PC-3 (cell line): ENCODE measurements around the gene SP9. TPM values are rescaled to one million over a fixed set of nuclear protein-coding genes. Genes with fewer than 3 reads are reported as not detected.

Source experiments
- ATAC-seq: fragments of 200-7000 bp; cut with Tn5 transposase; 2 replicates; pipeline ENCODE4 v1.9.1; 2020; ENCODE audit warnings: mild to moderate bottlenecking, moderate library complexity
- BruUV-seq: library from RNA; stranded (reverse); fragments of 400-500 nt; replicated peaks from 2 replicates; lab custom pipeline; 2021; lab: Mats Ljungman, UMichigan
- CTCF ChIA-PET: fragments of 300-600 bp; sonication (Branson Sonifier 250); formaldehyde crosslinking; loops from one replicate; lab custom pipeline; 2022; ENCODE audit warnings: antibody characterized with exemption; lab: Charles Lee
- POLR2A ChIA-PET: fragments of 300-600 bp; sonication (Branson Sonifier 250); formaldehyde crosslinking; loops from one replicate; lab custom pipeline; 2022; ENCODE audit warnings: antibody characterized with exemption; ENCODE audit not compliant: unreplicated experiment; lab: Charles Lee
- DNase-seq: peaks from one replicate; pipeline ENCODE4 v3.0.0-alpha.2; 2015
- H2AFZ ChIP-seq: fragments of 300-600 bp; sonication (generic); 2 replicates; pipeline ENCODE4 v1.6.0; 2016; ENCODE audit warnings: antibody characterized with exemption, low read length
- H3F3A ChIP-seq: fragments of 300-600 bp; sonication (generic); one replicate; pipeline ENCODE4 v1.6.0; 2017; ENCODE audit warnings: antibody characterized with exemption, low read length, control low read depth, mild to moderate bottlenecking; ENCODE audit not compliant: unreplicated experiment
- H3K27ac ChIP-seq: fragments of 300-600 bp; sonication (generic); 2 replicates; pipeline ENCODE4 v1.5.1; 2016; ENCODE audit warnings: mild to moderate bottlenecking, low read length
- H3K27me3 ChIP-seq: fragments of 300-600 bp; sonication (generic); 2 replicates; pipeline ENCODE4 v1.6.1; 2016; ENCODE audit warnings: low read length, mixed read lengths
- H3K36me3 ChIP-seq: fragments of 300-600 bp; sonication (generic); 2 replicates; pipeline ENCODE4 v1.6.1; 2016; ENCODE audit warnings: low read depth, mixed run types, low read length, mixed read lengths
- H3K4me1 ChIP-seq: fragments of 300-600 bp; sonication (generic); 2 replicates; pipeline ENCODE4 v1.5.1; 2016; ENCODE audit warnings: low read length; ENCODE audit not compliant: insufficient read depth
- H3K4me2 ChIP-seq: fragments of 300-600 bp; sonication (generic); 2 replicates; pipeline ENCODE4 v1.6.0; 2016; ENCODE audit warnings: low read length
- H3K4me3 ChIP-seq: fragments of 300-600 bp; sonication (generic); 2 replicates; pipeline ENCODE4 v1.5.1; 2016; ENCODE audit warnings: mild to moderate bottlenecking, low read length, mixed read lengths
- H3K79me2 ChIP-seq: fragments of 300-600 bp; sonication (generic); 2 replicates; pipeline ENCODE4 v1.6.1; 2017; ENCODE audit warnings: low read length, mixed read lengths
- H3K9ac ChIP-seq: fragments of 300-600 bp; sonication (generic); 2 replicates; pipeline ENCODE4 v1.6.0; 2016; ENCODE audit warnings: mild to moderate bottlenecking, low read length
- H3K9me2 ChIP-seq: fragments of 300-600 bp; sonication (generic); replicated peaks from 2 replicates; pipeline ENCODE4 v1.6.1; 2016; ENCODE audit warnings: mixed run types, low read length, mixed read lengths
- H3K9me3 ChIP-seq: fragments of 300-600 bp; sonication (generic); 2 replicates; pipeline ENCODE4 v1.6.1; 2016; ENCODE audit warnings: low read length, mixed read lengths
- H4K20me1 ChIP-seq: fragments of 300-600 bp; sonication (generic); 2 replicates; pipeline ENCODE4 v1.6.1; 2016; ENCODE audit warnings: low read length, mixed read lengths
- EZH2 ChIP-seq: fragments of 300-600 bp; sonication (generic); IDR thresholded peaks from one replicate; pipeline ENCODE4 v1.6.1; 2017; ENCODE audit warnings: antibody characterized with exemption, mild to moderate bottlenecking, low read length; ENCODE audit not compliant: unreplicated experiment
- EZH2phosphoT487 ChIP-seq: fragments of 300-600 bp; sonication (generic); IDR thresholded peaks from 2 replicates; pipeline ENCODE4 v1.6.1; 2018; ENCODE audit warnings: mild to moderate bottlenecking, antibody characterized with exemption, low read length, borderline replicate concordance
- intact Hi-C: fragments of 100-400 bp; cut with micrococcal nuclease; formaldehyde crosslinking; loops from 2 replicates; pipeline ENCODE4 v1.9.0; 2023
- total RNA-seq: library from RNA; depleted of rRNA; stranded (reverse); fragments of >200 nt; gene quantifications from 2 replicates; pipeline ENCODE4 v1.2.3, GENCODE V29; 2014
- TF ChIP-seq, protein P1 (sequence below): fragments of 300-600 bp; sonication (generic); conservative IDR thresholded peaks from 2 replicates; pipeline ENCODE4 v1.5.1; 2017; ENCODE audit warnings: antibody characterized with exemption, low read depth, mild to moderate bottlenecking, low read length

Gene SP9
- total RNA-seq, 1 experiment from 2014 or later = not detected

DNA sequence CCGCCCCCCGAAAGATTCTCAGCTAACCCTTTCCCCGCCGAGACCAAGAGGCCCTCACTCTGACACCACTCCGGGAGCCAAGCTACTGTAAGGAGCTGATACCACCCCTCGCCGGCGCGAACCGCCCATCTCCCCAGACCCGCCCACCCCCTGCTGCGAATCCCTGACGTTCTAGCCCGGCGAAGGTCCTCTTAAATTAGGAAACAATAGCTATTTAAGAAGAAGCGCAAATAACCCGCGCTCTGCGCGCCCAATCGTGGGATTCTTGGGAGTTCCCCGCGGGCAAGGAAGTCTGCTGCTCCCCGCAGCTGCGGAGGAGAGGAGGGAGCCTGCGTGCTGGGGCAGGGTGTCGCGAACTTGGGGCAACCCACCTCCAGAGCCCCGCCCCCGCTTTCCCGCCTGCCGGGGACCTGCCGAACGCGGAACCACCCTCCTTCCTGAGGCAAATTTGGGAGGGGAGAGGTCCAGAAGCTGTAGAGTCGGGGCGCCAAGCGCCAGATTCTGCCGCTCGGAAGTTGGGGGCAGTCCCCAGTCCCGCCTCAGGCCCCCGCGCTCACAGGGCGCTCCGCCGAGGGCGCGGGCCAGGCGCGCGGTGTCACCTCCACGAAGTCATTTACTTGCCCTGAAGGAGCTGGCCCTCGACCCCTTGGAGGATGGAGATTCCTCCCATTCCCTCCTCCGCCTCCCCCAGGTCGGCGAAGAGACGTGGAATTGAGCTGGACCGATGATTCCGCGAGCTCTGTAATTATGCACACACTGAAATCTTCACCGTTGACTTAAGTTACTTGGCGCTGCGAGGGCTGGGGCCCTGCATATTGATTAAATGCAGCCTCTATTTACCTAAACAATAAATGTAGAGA lies 8.4 kb upstream of the SP9 start:
- no peak overlapping the region for H3K4me3 ChIP-seq
- no peaks in the 10 kb centered on the region for H3K9me3 ChIP-seq
- ATAC-seq (no peak), DNase-seq (no peak)
- H3K79me2 ChIP-seq = no peaks in the 10 kb centered on the region
- H3F3A ChIP-seq = no peaks in the 10 kb centered on the region
- H3K36me3 ChIP-seq = no peaks in the 10 kb centered on the region
- POLR2A ChIA-PET = no interaction called here
- H4K20me1 ChIP-seq = no peaks in the 10 kb centered on the region
- no peaks in the 10 kb centered on the region for H3K9me2 ChIP-seq
- TF ChIP-seq EZH2 (no peak), EZH2phosphoT487 (no peak)
- TF ChIP-seq, protein P1, sequence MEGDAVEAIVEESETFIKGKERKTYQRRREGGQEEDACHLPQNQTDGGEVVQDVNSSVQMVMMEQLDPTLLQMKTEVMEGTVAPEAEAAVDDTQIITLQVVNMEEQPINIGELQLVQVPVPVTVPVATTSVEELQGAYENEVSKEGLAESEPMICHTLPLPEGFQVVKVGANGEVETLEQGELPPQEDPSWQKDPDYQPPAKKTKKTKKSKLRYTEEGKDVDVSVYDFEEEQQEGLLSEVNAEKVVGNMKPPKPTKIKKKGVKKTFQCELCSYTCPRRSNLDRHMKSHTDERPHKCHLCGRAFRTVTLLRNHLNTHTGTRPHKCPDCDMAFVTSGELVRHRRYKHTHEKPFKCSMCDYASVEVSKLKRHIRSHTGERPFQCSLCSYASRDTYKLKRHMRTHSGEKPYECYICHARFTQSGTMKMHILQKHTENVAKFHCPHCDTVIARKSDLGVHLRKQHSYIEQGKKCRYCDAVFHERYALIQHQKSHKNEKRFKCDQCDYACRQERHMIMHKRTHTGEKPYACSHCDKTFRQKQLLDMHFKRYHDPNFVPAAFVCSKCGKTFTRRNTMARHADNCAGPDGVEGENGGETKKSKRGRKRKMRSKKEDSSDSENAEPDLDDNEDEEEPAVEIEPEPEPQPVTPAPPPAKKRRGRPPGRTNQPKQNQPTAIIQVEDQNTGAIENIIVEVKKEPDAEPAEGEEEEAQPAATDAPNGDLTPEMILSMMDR = no peak
- no TSS peak for BruUV-seq
- H3K9ac ChIP-seq = no peak overlapping the region
- CTCF ChIA-PET = no interaction called here
- no peak overlapping the region for H3K27ac ChIP-seq
- H3K4me1 ChIP-seq = no peaks in the 10 kb centered on the region
- no peak overlapping the region for H2AFZ ChIP-seq
- H3K27me3 ChIP-seq = no peaks in the 10 kb centered on the region
- intact Hi-C loops = no loop called here
- no peak overlapping the region for H3K4me2 ChIP-seq

DNA sequence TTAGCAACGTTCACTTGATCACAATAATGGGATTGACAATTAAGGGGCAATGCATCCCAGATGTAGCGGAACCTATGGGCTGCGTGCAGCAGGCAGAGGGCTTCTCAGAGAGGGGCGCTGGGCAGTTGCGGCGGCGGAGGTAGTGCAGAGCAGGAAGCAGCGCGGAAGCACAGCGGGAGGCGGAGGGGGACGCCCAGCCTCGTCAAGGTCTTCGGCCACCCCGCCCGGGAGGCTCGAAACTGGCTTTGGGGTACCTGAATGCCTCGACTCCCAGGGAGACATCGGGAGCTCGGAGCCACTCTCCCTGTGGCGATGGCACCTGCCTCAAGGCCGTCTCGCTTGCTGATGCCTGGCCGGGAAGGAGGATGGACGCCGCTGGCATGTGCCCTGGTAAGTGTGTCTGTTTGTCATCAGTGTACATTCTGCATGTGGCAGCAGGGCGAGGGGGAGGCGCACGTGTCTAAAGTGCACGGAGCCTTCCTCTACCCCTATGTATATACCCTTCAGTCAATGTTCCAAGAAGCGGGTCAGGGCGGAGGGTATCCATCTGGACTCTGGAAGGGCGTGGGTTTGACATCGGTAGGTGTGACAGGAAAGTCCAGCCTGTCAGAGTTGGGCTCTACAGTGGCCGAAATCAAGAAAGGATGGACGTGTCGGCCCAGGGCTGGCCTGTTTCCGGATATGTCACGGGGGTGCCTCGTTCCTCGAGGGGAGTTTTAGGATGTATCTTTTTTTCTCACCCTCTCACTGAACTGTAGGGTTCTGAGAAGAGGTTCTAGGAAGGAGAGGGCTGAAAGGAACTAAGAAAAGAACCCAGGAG lies 7.5 kb upstream of the SP9 start:
- no TSS peak for BruUV-seq
- Histone ChIP-seq H3K27ac (no peak overlapping the region), H2AFZ (no peak overlapping the region), H3K36me3 (no peaks in the 10 kb centered on the region), H3K9ac (no peak overlapping the region), H3K27me3 (no peaks in the 10 kb centered on the region), H4K20me1 (no peaks in the 10 kb centered on the region), H3K79me2 (no peaks in the 10 kb centered on the region), H3K4me2 (no peak overlapping the region), H3K4me3 (no peak overlapping the region), H3F3A (no peaks in the 10 kb centered on the region), H3K9me2 (no peaks in the 10 kb centered on the region), H3K9me3 (no peaks in the 10 kb centered on the region), H3K4me1 (no peaks in the 10 kb centered on the region)
- ChIA-PET POLR2A (no interaction called here), CTCF (no interaction called here)
- intact Hi-C loops = no loop called here
- DNase-seq (no peak), ATAC-seq (no peak)
- TF ChIP-seq EZH2 (no peak), EZH2phosphoT487 (no peak)
- TF ChIP-seq, protein P1 = no peak

DNA sequence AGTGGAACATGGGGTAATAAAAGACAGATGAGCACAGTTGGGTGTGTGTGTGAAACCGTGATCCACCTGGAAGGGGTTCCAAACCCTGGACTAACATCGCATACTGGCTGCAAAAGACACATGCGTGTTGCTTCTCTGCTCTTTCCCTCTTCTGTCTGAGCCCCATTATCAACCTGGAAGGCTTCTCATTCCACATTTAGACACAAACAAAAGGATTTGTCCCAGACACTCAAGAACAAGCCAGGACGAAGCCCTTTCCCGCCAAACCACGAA lies 7.0 kb upstream of the SP9 start:
- Histone ChIP-seq H3K27me3 (no peaks in the 10 kb centered on the region), H3K9me3 (no peaks in the 10 kb centered on the region), H3K27ac (no peak overlapping the region), H2AFZ (no peak overlapping the region), H3K36me3 (no peaks in the 10 kb centered on the region), H3K79me2 (no peaks in the 10 kb centered on the region), H3K9me2 (no peaks in the 10 kb centered on the region), H3K4me3 (no peak overlapping the region), H3K9ac (no peak overlapping the region), H4K20me1 (no peaks in the 10 kb centered on the region), H3F3A (no peaks in the 10 kb centered on the region), H3K4me1 (peaks cover 1% of the 10 kb centered on the region; the same call in 1 of the 2 replicates), H3K4me2 (no peak overlapping the region)
- DNase-seq (no peak), ATAC-seq (no peak)
- TF ChIP-seq EZH2 (no peak), EZH2phosphoT487 (no peak)
- TF ChIP-seq, protein P1 = no peak
- intact Hi-C loops = no loop called here
- no TSS peak for BruUV-seq
- POLR2A ChIA-PET = no interaction called here
- CTCF ChIA-PET = no interaction called here
